GM12892 (cell line): Measurements from ENCODE around the gene NISCH.

Experiments used
- DNase-seq: peaks from one replicate; pipeline ENCODE4 v3.0.0; 2011; ENCODE audit not compliant: insufficient read length
- FAIRE-seq: peaks from 2 replicates; lab custom pipeline; 2011; peaks lifted over from hg19 to GRCh38; lab: Jason Lieb, UNC
- POLR2A ChIP-seq: IDR thresholded peaks from 2 replicates; pipeline ENCODE4 v1.6.1; 2011; ENCODE audit warnings: low read depth, low read length, control low read depth
- POLR2AphosphoS5 ChIP-seq: IDR thresholded peaks from 2 replicates; pipeline ENCODE4 v1.6.1; 2011; ENCODE audit warnings: low read depth, low read length, control low read depth
- TAF1 ChIP-seq: IDR thresholded peaks from 2 replicates; pipeline ENCODE4 v1.6.1; 2011; ENCODE audit warnings: low read depth, mild to moderate bottlenecking, control low read depth, low read length, borderline replicate concordance

Gene NISCH

GRCh38 chr3:52506266-52506966 is 51.0 kb downstream of the NISCH start:
- no peak for TF ChIP-seq TAF1
- no peak for TF ChIP-seq POLR2A
- FAIRE-seq = no peak
- no peak for DNase-seq

- FAIRE-seq (no peak), DNase-seq (no peak)
- TF ChIP-seq TAF1 (no peak), POLR2AphosphoS5 (no peak), POLR2A (no peak)
These were observed 52.0 kb downstream of the NISCH start for GRCh38 chr3:52507359-52507758.

GRCh38 chr3:52509753-52510328 is 54.4 kb downstream of the NISCH start:
- no peak for FAIRE-seq
- TF ChIP-seq POLR2A = no peak
- TF ChIP-seq TAF1 = no peak
- TF ChIP-seq POLR2AphosphoS5 = no peak
- DNase-seq = no peak

GRCh38 chr3:52511509-52511908 is 56.1 kb downstream of the NISCH start:
- no peak for TF ChIP-seq POLR2A
- no peak for TF ChIP-seq POLR2AphosphoS5
- TF ChIP-seq TAF1 = no peak
- DNase-seq (no peak), FAIRE-seq (no peak)

GRCh38 chr3:52512105-52512504 is 56.7 kb downstream of the NISCH start:
- DNase-seq (no peak), FAIRE-seq (no peak)
- no peak for TF ChIP-seq TAF1
- no peak for TF ChIP-seq POLR2AphosphoS5
- no peak for TF ChIP-seq POLR2A

GRCh38 chr3:52512727-52513126 is 57.3 kb downstream of the NISCH start:
- DNase-seq (no peak), FAIRE-seq (no peak)
- no peak for TF ChIP-seq POLR2AphosphoS5
- no peak for TF ChIP-seq TAF1
- no peak for TF ChIP-seq POLR2A

- TF ChIP-seq POLR2AphosphoS5 = no peak
- no peak for TF ChIP-seq POLR2A
- TF ChIP-seq TAF1 = no peak
- no peak for FAIRE-seq
- DNase-seq = no peak
These were observed 57.9 kb downstream of the NISCH start for GRCh38 chr3:52513281-52513680.

GRCh38 chr3:52514576-52514975 is 59.2 kb downstream of the NISCH start:
- DNase-seq (no peak), FAIRE-seq (no peak)
- TF ChIP-seq POLR2A (no peak), POLR2AphosphoS5 (no peak), TAF1 (no peak)

- no peak for FAIRE-seq
- DNase-seq = no peak
- no peak for TF ChIP-seq POLR2A
- TF ChIP-seq POLR2AphosphoS5 = no peak
- no peak for TF ChIP-seq TAF1
These were observed 59.8 kb downstream of the NISCH start for GRCh38 chr3:52515192-52515591.

GRCh38 chr3:52516509-52517195 is 61.2 kb downstream of the NISCH start:
- FAIRE-seq (no peak), DNase-seq (no peak)
- no peak for TF ChIP-seq TAF1
- TF ChIP-seq POLR2A = no peak
- TF ChIP-seq POLR2AphosphoS5 = no peak

- DNase-seq (no peak), FAIRE-seq (no peak)
- TF ChIP-seq TAF1 (no peak), POLR2A (no peak), POLR2AphosphoS5 (no peak)
These were observed 62.7 kb downstream of the NISCH start for GRCh38 chr3:52517796-52518722.
